Fibroblast of lung (primary cell): ENCODE results near the gene RPH3AL. TPM values are rescaled to one million over a fixed set of nuclear protein-coding genes. Genes with fewer than 3 reads are reported as not detected.

ENCODE experiments used
- DNase-seq, 2 donors: peaks; one replicate each; pipeline versions ENCODE4 v3.0.0 to v3.0.0-alpha.2; 2010; ENCODE audit warnings: low read depth in 2 of 2
- H2AFZ ChIP-seq: 2 replicates; pipeline ENCODE4 v1.5.1; 2012; ENCODE audit warnings: low read length, control low read depth, inconsistent platforms
- H3K27ac ChIP-seq: 2 replicates; pipeline ENCODE4 v1.5.1; 2011; ENCODE audit warnings: low read length, control low read depth; ENCODE audit not compliant: insufficient read depth
- H3K27me3 ChIP-seq: 2 replicates; pipeline ENCODE4 v1.5.1; 2011; ENCODE audit warnings: mild to moderate bottlenecking, low read length; ENCODE audit not compliant: control insufficient read depth, insufficient read depth
- H3K36me3 ChIP-seq: 2 replicates; pipeline ENCODE4 v1.5.1; 2011; ENCODE audit warnings: low read length; ENCODE audit not compliant: control insufficient read depth, insufficient read depth
- H3K4me1 ChIP-seq: 2 replicates; pipeline ENCODE4 v1.5.1; 2011; ENCODE audit warnings: low read length; ENCODE audit not compliant: control insufficient read depth, insufficient read depth; ENCODE audit errors: extremely low read depth
- H3K4me2 ChIP-seq: 2 replicates; pipeline ENCODE4 v1.5.1; 2011; ENCODE audit warnings: low read length, control low read depth; ENCODE audit not compliant: insufficient read depth; ENCODE audit errors: extremely low read depth
- H3K4me3 ChIP-seq, 4 experiments: fragments of 200-600 bp in 1 of 4; sonication (generic) in 1 of 4; replicated peaks in 1 of 4; 2 replicates each; pipeline ENCODE4 v1.5.1; 2011 to 2016; ENCODE audit warnings: low read length in 4 of 4, low read depth in 3 of 4, mild to moderate bottlenecking in 3 of 4, control low read depth in 2 of 4, inconsistent platforms in 1 of 4, mixed read lengths in 1 of 4; ENCODE audit not compliant: insufficient read depth in 1 of 4; ENCODE audit errors: control extremely low read depth in 1 of 4
- H3K79me2 ChIP-seq: 2 replicates; pipeline ENCODE4 v1.5.1; 2012; ENCODE audit warnings: mild to moderate bottlenecking, low read length, inconsistent platforms; ENCODE audit not compliant: control insufficient read depth, insufficient read depth
- H3K9ac ChIP-seq: 2 replicates; pipeline ENCODE4 v1.5.1; 2011; ENCODE audit warnings: mild to moderate bottlenecking, low read length, control low read depth; ENCODE audit not compliant: insufficient read depth
- H3K9me3 ChIP-seq: 2 replicates; pipeline ENCODE4 v1.5.1; 2012; ENCODE audit warnings: low read depth, low read length; ENCODE audit not compliant: control insufficient read depth, insufficient read depth
- H4K20me1 ChIP-seq: 2 replicates; pipeline ENCODE4 v1.5.1; 2011; ENCODE audit warnings: low read length; ENCODE audit not compliant: control insufficient read depth, insufficient read depth; ENCODE audit errors: extremely low read depth
- CTCF ChIP-seq, 2 donors: IDR thresholded peaks in 1 of 2; conservative IDR thresholded peaks in 1 of 2; 1 replicate in 1 of 2; 2 replicates in 1 of 2; pipeline ENCODE4 v1.5.1; 2011 to 2012; ENCODE audit warnings: low read length in 2 of 2, control low read depth in 1 of 2, inconsistent platforms in 1 of 2, low read depth in 1 of 2, mild to moderate bottlenecking in 1 of 2
- EZH2 ChIP-seq: IDR thresholded peaks from 2 replicates; pipeline ENCODE4 v1.5.1; 2012; ENCODE audit warnings: low read length, control low read depth, mild to moderate bottlenecking; ENCODE audit errors: missing control alignments
- polyA plus RNA-seq, 2 donors: library from polyadenylated mRNA; depleted of rRNA in 1 of 2; stranded (reverse) in 1 of 2; unstranded in 1 of 2; fragments of >200 nt; gene quantifications; 2 replicates each; pipeline ENCODE4 v1.2.1, GENCODE V29; 2011 to 2012; ENCODE audit warnings: missing spikeins in 1 of 2
- total RNA-seq: library from RNA; depleted of rRNA; stranded (reverse); fragments of >200 nt; gene quantifications from 2 replicates; pipeline ENCODE4 v1.2.1, GENCODE V29; 2014

Gene RPH3AL
- total and polyA plus RNA-seq, 2 donors (not counting 1 experiment from before 2014, with no cell fraction given), result 0.49 to 3.0 TPM

GRCh38 chr17:306116-306515 is 46.5 kb downstream of the RPH3AL start:
- TF ChIP-seq EZH2 (no peak), CTCF (conservative IDR thresholded peaks at IDR 0.05 in 1 of 2, IDR thresholded peaks at IDR 0.05 in 1 of 2; ENCODE audit: low read depth in 1 of 2, low read length in 2 of 2) (no peak)
- Histone ChIP-seq H2AFZ (no peak overlapping the region), H3K79me2 (no peaks in the 10 kb centered on the region), H3K9ac (no peak overlapping the region), H3K9me3 (no peaks in the 10 kb centered on the region), H3K27me3 (peaks cover 3% of the 10 kb centered on the region), H3K4me1 (no peaks in the 10 kb centered on the region), H3K4me2 (no peak overlapping the region), H3K4me3 (no peak overlapping the region), H4K20me1 (no peaks in the 10 kb centered on the region), H3K36me3 (no peaks in the 10 kb centered on the region), H3K27ac (no peak overlapping the region)
- DNase-seq, result no peak

- Histone ChIP-seq H3K27me3 (peaks cover 3% of the 10 kb centered on the region), H3K36me3 (no peaks in the 10 kb centered on the region), H3K9me3 (no peaks in the 10 kb centered on the region), H3K79me2 (no peaks in the 10 kb centered on the region), H3K4me2 (no peak overlapping the region), H3K27ac (no peak overlapping the region), H2AFZ (no peak overlapping the region), H3K9ac (no peak overlapping the region), H3K4me3 (no peak overlapping the region), H3K4me1 (no peaks in the 10 kb centered on the region), H4K20me1 (no peaks in the 10 kb centered on the region)
- TF ChIP-seq CTCF (conservative IDR thresholded peaks at IDR 0.05 in 1 of 2, IDR thresholded peaks at IDR 0.05 in 1 of 2; ENCODE audit: low read depth in 1 of 2, low read length in 2 of 2), result no peak
- no peak for TF ChIP-seq EZH2
- DNase-seq, result no peak
Measured at GRCh38 chr17:305090-305976, 47.3 kb downstream of the RPH3AL start.

- peak in 1 of 2 donors; percentile 20 for DNase-seq
- H3K4me2 ChIP-seq, result no peak overlapping the region
- no peak overlapping the region for H3K27ac ChIP-seq
- H3K79me2 ChIP-seq, result no peaks in the 10 kb centered on the region
- no peaks in the 10 kb centered on the region for H3K4me1 ChIP-seq
- H2AFZ ChIP-seq, result no peak overlapping the region
- peaks cover 3% of the 10 kb centered on the region for H3K27me3 ChIP-seq
- no peak for TF ChIP-seq CTCF (conservative IDR thresholded peaks at IDR 0.05 in 1 of 2, IDR thresholded peaks at IDR 0.05 in 1 of 2; ENCODE audit: low read depth in 1 of 2, low read length in 2 of 2)
- no peak for TF ChIP-seq EZH2
- H3K9me3 ChIP-seq, result no peaks in the 10 kb centered on the region
- H3K4me3 ChIP-seq, result no peak overlapping the region
- no peak overlapping the region for H3K9ac ChIP-seq
- H4K20me1 ChIP-seq, result no peaks in the 10 kb centered on the region
- no peaks in the 10 kb centered on the region for H3K36me3 ChIP-seq
Measured at GRCh38 chr17:304461-304860, 48.1 kb downstream of the RPH3AL start.
